ES-I3 (cell line): ENCODE results near the gene BPIFA3.
"Not testable (repeated sequence)": the region's sequence is repeated elsewhere in the genome, so short reads cannot be mapped to it uniquely, and the experiment has no call there.

Experiments used
- H3K36me3 ChIP-seq: 2 replicates; pipeline ENCODE4 v1.6.1; 2013; ENCODE audit warnings: mild to moderate bottlenecking, low read length, control low read depth, moderate library complexity; ENCODE audit not compliant: insufficient read depth
- H3K4me1 ChIP-seq: 2 replicates; pipeline ENCODE4 v1.6.1; 2013; ENCODE audit warnings: mild to moderate bottlenecking, control low read depth, low read length; ENCODE audit not compliant: insufficient read depth
- H3K9ac ChIP-seq: 2 replicates; pipeline ENCODE4 v1.6.1; 2013; ENCODE audit warnings: low read depth, mild to moderate bottlenecking, low read length, moderate library complexity
- H3K9me3 ChIP-seq: 2 replicates; pipeline ENCODE4 v1.6.1; 2013; ENCODE audit warnings: mild to moderate bottlenecking, low read length, moderate library complexity; ENCODE audit not compliant: control insufficient read depth, insufficient read depth

The BPIFA3 gene

DNA sequence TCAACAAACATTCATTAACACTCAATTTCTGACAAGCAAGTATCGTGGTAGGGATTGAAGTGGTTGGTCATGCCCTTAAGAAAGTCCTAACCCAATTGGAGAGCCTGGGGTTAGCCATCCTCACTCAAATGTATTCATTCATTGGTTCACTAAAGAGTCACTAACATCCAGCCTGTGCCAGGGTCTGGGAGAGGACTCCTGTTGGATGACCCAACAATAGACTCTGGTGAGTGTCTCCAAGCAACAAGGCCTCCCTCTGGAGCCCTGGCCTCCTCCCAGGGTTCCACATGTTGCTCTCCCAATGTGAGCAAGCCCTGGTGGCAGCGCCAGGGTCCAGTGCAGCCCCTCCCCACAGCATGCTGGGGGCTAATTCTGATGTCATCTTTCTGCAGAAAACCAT, at the start of gene BPIFA3:
Gene BPIFA3 (plus strand): TSS at position 301 of the 400 bp plus-strand sequence. CDS start 185 bp downstream, outside the sequence.
- H3K36me3 ChIP-seq, result no peaks in the 10 kb centered on the region
- no peaks in the 10 kb centered on the region for H3K9me3 ChIP-seq
- no peaks in the 10 kb centered on the region for H3K4me1 ChIP-seq
- H3K9ac ChIP-seq, result no peak within 1 kb of the TSS

DNA sequence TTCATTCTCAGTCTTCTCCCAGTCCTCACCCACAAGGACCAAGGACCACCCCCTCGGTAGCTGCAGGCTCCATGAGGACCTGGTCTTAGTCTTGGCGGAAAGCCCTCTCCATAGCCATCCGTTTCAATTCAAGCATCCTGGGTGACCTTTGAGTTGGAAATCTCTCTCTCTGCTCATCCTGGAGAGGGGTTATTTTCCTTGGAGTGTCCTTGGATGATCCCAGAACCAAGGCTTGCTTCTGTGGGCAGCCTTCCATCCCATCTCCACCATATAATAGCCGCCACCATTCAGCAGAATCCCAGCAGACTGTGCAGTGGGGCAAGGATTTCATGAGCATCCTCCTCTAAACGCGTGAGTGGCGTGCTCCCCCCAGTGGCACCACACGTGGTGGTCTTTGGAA, 49.3 kb upstream of the BPIFA3 start, which contains the start of gene BPIFA2:
Gene BPIFA2 (plus strand): TSS at position 301 of the 400 bp plus-strand sequence. CDS start 987 bp downstream, outside the sequence.
- Histone ChIP-seq H3K9ac (no peak within 1 kb of the TSS), H3K9me3 (no peaks in the 10 kb centered on the region), H3K36me3 (no peaks in the 10 kb centered on the region), H3K4me1 (no peaks in the 10 kb centered on the region)

DNA sequence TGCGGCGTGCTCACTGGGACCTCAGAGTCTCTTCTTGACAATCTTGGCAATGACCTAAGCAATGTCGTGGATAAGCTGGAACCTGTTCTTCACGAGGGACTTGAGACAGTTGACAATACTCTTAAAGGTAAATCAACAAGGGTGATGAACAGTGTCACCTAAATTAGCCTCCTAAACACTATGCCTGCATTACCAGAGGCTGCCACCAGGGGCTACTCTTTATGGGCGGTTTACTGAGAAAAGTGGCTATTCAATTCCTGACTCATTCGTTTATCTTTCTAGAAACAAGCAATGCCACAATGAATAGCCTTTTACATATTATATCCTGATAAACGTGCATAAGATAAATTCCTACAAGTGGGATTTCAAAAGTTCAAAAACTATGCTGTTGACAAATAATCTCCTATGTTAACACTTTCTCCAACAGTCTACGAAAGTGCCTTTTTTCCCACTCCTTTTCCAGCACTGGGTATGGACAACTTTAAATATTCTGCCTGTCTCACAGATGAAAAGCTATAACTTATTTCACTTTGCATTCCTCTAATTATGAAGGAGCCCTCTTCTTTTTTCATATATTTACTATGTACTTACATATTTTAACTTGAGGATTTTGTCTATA, 47.9 kb upstream of the BPIFA3 start:
- no peaks in the 10 kb centered on the region for H3K9me3 ChIP-seq
- no peak overlapping the region for H3K9ac ChIP-seq
- no peaks in the 10 kb centered on the region for H3K36me3 ChIP-seq
- H3K4me1 ChIP-seq, result no peaks in the 10 kb centered on the region

DNA sequence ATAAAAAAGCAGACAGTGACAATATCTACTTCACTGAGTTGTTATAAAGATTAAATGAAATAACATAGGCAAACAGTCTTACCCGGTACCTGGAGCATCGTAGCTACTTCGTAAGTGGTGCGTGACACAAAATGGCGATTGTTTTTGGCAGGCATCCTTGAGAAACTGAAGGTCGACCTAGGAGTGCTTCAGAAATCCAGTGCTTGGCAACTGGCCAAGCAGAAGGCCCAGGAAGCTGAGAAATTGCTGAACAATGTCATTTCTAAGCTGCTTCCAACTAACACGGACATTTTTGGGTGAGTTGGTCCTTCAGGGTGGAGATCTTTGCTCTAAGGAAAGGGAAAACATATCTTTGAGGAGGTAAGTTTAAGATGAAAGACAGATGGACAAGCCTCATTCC, 44.4 kb upstream of the BPIFA3 start:
- Histone ChIP-seq H3K36me3 (no peaks in the 10 kb centered on the region), H3K4me1 (peaks cover 1% of the 10 kb centered on the region; the same call in 1 of the 2 replicates), H3K9ac (no peak overlapping the region), H3K9me3 (no peaks in the 10 kb centered on the region)

DNA sequence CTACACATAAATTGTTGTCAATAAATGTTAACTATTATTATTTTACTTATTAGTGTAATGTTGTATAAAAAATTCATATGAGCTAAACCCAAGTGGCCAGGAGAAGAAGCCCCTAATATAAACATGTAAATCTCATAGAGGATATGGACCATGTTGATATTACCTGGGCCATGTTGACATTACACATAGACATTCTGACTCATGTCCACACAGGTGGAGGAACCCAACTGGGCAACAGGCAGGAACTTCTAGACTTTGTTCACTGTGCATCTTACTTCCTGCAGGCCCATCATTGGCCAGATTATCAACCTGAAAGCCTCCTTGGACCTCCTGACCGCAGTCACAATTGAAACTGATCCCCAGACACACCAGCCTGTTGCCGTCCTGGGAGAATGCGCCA, 42.0 kb upstream of the BPIFA3 start:
- H3K36me3 ChIP-seq, result no peaks in the 10 kb centered on the region
- H3K9ac ChIP-seq, result no peak overlapping the region
- no peaks in the 10 kb centered on the region for H3K9me3 ChIP-seq
- peaks cover 12% of the 10 kb centered on the region; the same call in 1 of the 2 replicates for H3K4me1 ChIP-seq

DNA sequence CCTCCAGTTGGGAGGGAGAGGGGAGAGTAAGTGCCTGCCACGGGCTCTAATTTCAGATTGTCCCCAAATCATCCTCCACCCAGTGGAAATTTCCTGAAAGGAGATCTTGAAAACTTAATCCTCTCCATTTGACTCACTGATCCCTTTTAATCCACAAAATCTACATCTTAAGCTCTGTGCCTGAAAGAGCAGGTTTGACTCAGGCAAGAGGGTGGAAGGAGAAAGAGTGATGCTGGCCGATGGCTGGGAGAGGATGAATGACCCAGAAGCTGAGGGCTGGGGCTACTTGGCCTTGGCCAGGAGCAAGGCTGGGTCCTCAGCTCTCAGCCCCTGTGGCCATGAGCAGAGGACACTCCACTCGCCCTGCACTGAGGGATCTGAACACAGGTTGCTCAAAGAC, 41.1 kb upstream of the BPIFA3 start:
- no peaks in the 10 kb centered on the region for H3K9me3 ChIP-seq
- no peak overlapping the region for H3K9ac ChIP-seq
- no peaks in the 10 kb centered on the region for H3K36me3 ChIP-seq
- peaks cover 12% of the 10 kb centered on the region; the same call in 1 of the 2 replicates for H3K4me1 ChIP-seq

DNA sequence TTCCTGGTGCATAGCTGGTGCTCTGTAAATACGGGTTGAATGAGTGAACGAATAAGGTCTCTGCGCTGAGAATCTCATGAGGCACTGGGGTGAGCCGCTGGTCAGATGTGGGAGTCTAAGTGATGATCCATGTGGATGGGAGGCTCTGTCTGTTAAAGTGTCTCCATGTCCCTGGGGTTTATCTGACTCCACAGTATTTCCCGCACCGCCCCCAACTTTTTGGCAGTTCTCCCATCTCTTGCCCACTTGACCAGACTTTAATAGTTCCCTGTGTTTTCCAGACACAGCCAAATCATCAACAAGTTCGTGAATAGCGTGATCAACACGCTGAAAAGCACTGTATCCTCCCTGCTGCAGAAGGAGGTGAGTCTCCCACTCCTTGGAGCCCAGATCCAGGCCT, 39.3 kb upstream of the BPIFA3 start:
- no peaks in the 10 kb centered on the region for H3K36me3 ChIP-seq
- no peak overlapping the region for H3K9ac ChIP-seq
- H3K9me3 ChIP-seq, result no peaks in the 10 kb centered on the region
- peaks cover 12% of the 10 kb centered on the region; the same call in 1 of the 2 replicates for H3K4me1 ChIP-seq

DNA sequence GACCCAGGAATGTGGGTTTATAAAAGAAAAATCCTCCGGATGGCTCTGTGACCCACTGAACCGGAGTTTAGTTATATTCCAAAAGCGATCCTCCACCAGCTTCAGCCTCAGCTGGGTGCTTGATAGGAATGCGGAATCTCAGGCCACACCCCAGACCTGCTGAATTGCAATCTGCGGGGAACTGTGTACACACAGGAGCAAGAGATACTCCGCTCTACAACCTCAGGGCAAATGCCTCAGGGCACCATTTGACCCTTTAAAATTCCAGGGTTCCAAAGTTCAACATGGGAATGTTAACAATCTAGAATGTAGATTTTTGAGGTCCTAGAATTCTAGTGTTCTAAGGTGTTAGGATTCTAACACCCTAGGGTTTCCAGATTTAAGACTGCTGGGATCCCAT, 38.4 kb upstream of the BPIFA3 start:
- Histone ChIP-seq H3K9ac (no peak overlapping the region), H3K36me3 (no peaks in the 10 kb centered on the region), H3K9me3 (no peaks in the 10 kb centered on the region), H3K4me1 (peaks cover 12% of the 10 kb centered on the region; the same call in 1 of the 2 replicates)

DNA sequence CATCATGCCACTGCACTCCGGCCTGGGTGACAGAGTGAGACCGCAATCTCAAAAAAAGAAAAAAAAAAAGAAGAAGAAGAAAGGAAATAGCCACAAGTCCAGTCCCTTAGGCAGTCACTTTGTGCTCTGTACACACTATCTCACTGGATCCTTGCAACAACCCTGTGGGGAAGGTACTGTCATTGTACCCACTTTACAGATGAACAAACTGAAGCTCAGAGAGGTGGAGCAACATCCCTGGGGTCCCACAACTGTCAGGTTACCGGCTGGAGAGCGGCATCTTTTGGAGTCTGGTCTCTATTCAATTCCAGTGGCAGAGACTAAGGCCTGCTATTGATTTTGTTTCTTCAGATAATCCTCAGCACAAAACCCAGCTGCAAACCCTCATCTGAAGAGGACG, 37.0 kb upstream of the BPIFA3 start:
- no peaks in the 10 kb centered on the region for H3K36me3 ChIP-seq
- peaks cover 12% of the 10 kb centered on the region; the same call in 1 of the 2 replicates for H3K4me1 ChIP-seq
- H3K9ac ChIP-seq, result no peak overlapping the region
- H3K9me3 ChIP-seq, result no peaks in the 10 kb centered on the region

DNA sequence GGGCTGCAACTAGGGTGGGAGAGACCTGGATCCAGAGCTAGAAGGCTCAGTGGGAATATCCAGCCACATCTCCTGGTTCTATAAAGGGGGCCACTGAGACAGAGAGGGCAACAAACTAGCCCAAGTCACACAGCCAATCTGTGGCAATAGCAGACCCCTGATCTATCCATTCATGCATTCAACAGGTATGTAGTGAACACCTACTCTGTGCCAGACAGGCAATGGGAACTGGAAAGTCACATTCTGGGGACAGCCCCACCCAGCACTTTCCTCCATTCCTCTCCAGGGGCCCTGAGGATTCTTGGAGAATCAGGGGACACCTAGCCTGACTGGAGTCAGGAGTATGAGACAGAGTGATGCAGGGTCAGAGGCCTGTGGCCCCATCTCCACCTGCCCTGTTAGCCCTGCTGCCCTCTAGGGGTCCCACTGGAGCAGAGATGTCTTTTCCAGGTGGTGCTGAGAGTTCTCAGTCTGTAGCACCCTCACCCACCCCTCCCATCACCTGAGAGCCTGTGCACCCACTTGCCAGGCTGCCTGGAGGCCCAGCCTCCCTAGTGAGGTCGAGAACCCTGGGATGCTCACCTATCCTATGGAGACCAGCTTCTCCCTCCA, 35.6 kb upstream of the BPIFA3 start:
- H3K9me3 ChIP-seq, result no peaks in the 10 kb centered on the region
- no peak overlapping the region for H3K9ac ChIP-seq
- no peaks in the 10 kb centered on the region for H3K36me3 ChIP-seq
- peaks cover 12% of the 10 kb centered on the region; the same call in 1 of the 2 replicates for H3K4me1 ChIP-seq

DNA sequence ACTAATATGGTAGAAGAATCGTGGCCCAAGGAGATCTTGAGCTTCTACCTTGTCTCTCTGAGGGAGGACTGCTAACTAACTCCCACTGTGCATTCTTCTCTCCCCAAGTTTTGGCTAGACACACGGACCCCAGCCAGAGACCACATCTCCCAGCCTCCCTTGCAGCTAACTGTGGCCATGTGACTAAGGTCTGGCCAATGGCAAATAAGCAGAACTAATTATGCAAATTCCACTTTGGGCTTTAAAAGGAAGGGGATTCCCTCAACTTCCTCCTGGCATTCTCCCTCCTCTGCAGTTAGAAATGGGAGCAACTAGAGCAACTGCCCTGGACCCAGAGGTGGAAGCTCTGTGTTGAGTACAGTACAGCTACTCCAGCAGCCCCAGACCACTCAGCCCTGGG, 33.8 kb upstream of the BPIFA3 start:
- Histone ChIP-seq H3K9me3 (no peaks in the 10 kb centered on the region), H3K9ac (no peak overlapping the region), H3K36me3 (no peaks in the 10 kb centered on the region), H3K4me1 (peaks cover 6% of the 10 kb centered on the region; the same call in 1 of the 2 replicates)

DNA sequence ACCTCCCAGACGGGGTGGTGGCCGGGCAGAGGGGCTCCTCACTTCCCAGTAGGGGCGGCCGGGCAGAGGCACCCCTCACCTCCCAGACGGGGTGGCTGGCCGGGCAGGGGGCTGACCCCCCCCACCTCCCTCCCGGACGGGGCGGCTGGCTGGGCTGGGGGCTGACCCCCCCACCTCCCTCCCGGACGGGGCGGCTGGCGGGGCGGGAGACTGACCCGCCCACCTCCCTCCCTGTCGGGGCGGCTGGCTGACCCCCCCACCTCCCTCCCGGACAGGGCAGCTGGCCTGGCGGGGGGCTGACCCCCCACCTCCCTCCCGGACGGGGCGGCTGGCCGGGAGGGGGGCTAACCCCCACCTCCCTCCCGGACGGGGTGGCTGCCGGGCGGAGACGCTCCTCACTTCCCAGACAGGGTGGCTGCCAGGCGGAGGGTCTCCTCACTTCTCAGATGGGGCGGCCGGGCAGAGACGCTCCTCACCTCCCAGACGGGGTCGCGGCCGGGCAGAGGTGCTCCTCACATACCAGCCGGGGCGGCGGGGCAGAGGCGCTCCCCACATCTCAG, 32.0 kb upstream of the BPIFA3 start:
- not testable (repeated sequence) for H3K9ac ChIP-seq, H3K36me3 ChIP-seq, H3K9me3 ChIP-seq, H3K4me1 ChIP-seq

DNA sequence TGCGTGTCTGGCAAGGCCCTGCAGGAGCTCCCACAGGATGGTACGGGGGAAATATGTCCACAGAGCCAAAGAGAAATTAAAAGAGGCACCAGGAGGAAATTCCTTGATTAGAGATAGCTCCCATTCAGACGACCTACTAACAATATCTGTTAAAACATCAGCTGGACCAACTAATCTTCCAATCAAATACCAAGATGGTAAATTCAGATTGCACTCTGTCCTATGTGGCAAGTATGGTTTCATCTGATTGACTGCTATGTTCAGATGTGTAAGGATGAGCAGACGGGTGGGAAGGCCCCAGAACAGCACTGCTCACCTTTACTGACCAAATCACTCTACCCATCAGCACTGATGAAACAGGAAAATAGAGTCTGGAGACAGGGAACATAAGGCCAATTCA, 29.7 kb upstream of the BPIFA3 start:
- no peaks in the 10 kb centered on the region for H3K4me1 ChIP-seq
- no peaks in the 10 kb centered on the region for H3K36me3 ChIP-seq
- no peaks in the 10 kb centered on the region for H3K9me3 ChIP-seq
- no peak overlapping the region for H3K9ac ChIP-seq

DNA sequence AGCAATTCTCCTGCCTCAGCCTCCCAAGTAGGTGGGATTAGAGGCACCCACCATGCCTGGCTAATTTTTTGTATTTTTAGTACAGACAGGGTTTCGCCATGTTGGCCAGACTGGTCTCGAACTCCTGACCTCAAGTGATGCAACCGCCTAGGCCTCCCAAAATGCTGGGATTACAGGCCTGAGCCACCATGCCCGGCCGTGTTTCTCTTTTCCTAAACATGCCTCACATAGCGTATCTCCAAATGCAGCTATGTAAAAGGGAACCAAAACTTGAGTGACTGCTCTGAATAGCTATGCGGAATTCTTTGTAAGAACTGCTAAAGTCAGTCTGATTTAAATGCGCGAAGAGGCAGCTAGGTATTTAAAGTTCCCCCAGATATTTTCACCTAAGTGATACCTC, 28.7 kb upstream of the BPIFA3 start:
- H3K36me3 ChIP-seq, result no peaks in the 10 kb centered on the region
- H3K9ac ChIP-seq, result no peak overlapping the region
- no peaks in the 10 kb centered on the region for H3K4me1 ChIP-seq
- no peaks in the 10 kb centered on the region for H3K9me3 ChIP-seq

DNA sequence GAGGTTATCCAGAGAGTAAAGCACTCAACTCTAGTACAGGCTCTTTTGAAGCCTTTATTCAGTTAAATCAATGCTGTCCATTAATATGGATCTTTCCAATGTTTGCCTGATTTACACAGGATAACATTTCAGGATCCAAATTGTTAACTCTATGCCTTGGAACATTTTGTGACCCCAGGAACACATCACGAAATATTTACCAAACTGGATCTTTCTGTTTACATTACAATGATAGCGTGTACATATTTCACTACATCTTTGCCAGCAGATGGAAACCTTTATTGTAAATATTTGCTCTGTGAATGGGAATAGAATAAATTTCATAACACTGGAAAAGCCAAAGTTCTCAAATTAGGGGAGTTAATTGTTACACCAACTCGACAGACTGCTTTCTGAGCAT, 25.7 kb upstream of the BPIFA3 start:
- Histone ChIP-seq H3K4me1 (no peaks in the 10 kb centered on the region), H3K36me3 (no peaks in the 10 kb centered on the region), H3K9me3 (no peaks in the 10 kb centered on the region), H3K9ac (no peak overlapping the region)
